Measurements from ENCODE around the gene PARD3B.

PARD3B gene

DNA sequence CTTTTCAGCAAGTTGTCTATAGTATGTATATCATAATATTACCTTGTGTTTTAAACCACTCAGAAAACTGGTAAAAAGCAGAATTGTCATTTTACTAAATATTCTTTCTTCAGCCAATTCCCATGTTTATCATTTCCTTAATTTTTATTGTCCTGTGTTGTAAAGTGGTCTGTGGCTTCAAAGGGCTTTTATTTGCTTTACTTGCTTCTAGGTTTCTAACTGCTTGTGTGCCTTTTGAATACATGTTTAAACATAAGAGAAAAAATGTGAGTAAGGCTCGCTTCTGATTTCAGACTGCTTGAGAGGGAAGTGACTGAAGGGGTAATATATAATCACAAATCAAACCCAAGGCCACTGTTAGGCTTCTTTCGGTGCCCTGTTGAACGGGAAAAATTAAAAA, 729.5 kb downstream of the PARD3B start:
- no peaks in the 10 kb centered on the region for H3K79me2 ChIP-seq (ENCODE audit: insufficient read depth, low read length)
- no peaks in the 10 kb centered on the region for H3K9me2 ChIP-seq (replicated peaks; ENCODE audit: insufficient read depth, low read length)
- no peaks in the 10 kb centered on the region for H3K36me3 ChIP-seq (ENCODE audit: low read length)
- H3F3A ChIP-seq (ENCODE audit: insufficient read depth), result no peaks in the 10 kb centered on the region
- TF ChIP-seq, protein P1, sequence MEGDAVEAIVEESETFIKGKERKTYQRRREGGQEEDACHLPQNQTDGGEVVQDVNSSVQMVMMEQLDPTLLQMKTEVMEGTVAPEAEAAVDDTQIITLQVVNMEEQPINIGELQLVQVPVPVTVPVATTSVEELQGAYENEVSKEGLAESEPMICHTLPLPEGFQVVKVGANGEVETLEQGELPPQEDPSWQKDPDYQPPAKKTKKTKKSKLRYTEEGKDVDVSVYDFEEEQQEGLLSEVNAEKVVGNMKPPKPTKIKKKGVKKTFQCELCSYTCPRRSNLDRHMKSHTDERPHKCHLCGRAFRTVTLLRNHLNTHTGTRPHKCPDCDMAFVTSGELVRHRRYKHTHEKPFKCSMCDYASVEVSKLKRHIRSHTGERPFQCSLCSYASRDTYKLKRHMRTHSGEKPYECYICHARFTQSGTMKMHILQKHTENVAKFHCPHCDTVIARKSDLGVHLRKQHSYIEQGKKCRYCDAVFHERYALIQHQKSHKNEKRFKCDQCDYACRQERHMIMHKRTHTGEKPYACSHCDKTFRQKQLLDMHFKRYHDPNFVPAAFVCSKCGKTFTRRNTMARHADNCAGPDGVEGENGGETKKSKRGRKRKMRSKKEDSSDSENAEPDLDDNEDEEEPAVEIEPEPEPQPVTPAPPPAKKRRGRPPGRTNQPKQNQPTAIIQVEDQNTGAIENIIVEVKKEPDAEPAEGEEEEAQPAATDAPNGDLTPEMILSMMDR (IDR thresholded peaks at IDR 0.05; ENCODE audit: insufficient read depth, low read length, poor library complexity, severe bottlenecking), result no peak
- no peak for TF ChIP-seq EZH2phosphoT487 (conservative IDR thresholded peaks at IDR 0.05; ENCODE audit: low read length)
- no peaks in the 10 kb centered on the region for H3K9me3 ChIP-seq (ENCODE audit: insufficient read depth, low read length)
- H3K9ac ChIP-seq (ENCODE audit: low read length), result no peak overlapping the region
- no peak overlapping the region for H3K27ac ChIP-seq (ENCODE audit: low read depth, low read length)
- no peak overlapping the region for H3K4me3 ChIP-seq (ENCODE audit: insufficient read depth, low read length, poor library complexity, severe bottlenecking)
- H3K27me3 ChIP-seq (ENCODE audit: low read length), result no peaks in the 10 kb centered on the region
- H2AFZ ChIP-seq (ENCODE audit: low read depth, low read length, severe bottlenecking), result no peak overlapping the region
- H3K4me2 ChIP-seq (ENCODE audit: low read depth, low read length, poor library complexity, severe bottlenecking), result no peak overlapping the region
- no peaks in the 10 kb centered on the region for H4K20me1 ChIP-seq (ENCODE audit: low read depth, low read length)

GRCh38 chr2:205276116-205276777, 731.0 kb downstream of the PARD3B start:
- no peaks in the 10 kb centered on the region for H3F3A ChIP-seq (ENCODE audit: insufficient read depth)
- H3K79me2 ChIP-seq (ENCODE audit: insufficient read depth, low read length), result no peaks in the 10 kb centered on the region
- H4K20me1 ChIP-seq (ENCODE audit: low read depth, low read length), result no peaks in the 10 kb centered on the region
- no peak overlapping the region for H3K9ac ChIP-seq (ENCODE audit: low read length)
- H3K9me3 ChIP-seq (ENCODE audit: insufficient read depth, low read length), result no peaks in the 10 kb centered on the region
- no peak overlapping the region for H3K4me3 ChIP-seq (ENCODE audit: insufficient read depth, low read length, poor library complexity, severe bottlenecking)
- H3K27me3 ChIP-seq (ENCODE audit: low read length), result no peaks in the 10 kb centered on the region
- TF ChIP-seq, protein P1 (IDR thresholded peaks at IDR 0.05; ENCODE audit: insufficient read depth, low read length, poor library complexity, severe bottlenecking), result no peak
- TF ChIP-seq EZH2phosphoT487 (conservative IDR thresholded peaks at IDR 0.05; ENCODE audit: low read length), result no peak
- H3K9me2 ChIP-seq (replicated peaks; ENCODE audit: insufficient read depth, low read length), result no peaks in the 10 kb centered on the region
- no peak overlapping the region for H2AFZ ChIP-seq (ENCODE audit: low read depth, low read length, severe bottlenecking)
- H3K4me2 ChIP-seq (ENCODE audit: low read depth, low read length, poor library complexity, severe bottlenecking), result no peak overlapping the region
- H3K36me3 ChIP-seq (ENCODE audit: low read length), result no peaks in the 10 kb centered on the region
- H3K27ac ChIP-seq (ENCODE audit: low read depth, low read length), result no peak overlapping the region

GRCh38 chr2:205280596-205281236, 735.4 kb downstream of the PARD3B start:
- H3K4me3 ChIP-seq (ENCODE audit: insufficient read depth, low read length, poor library complexity, severe bottlenecking), result no peak overlapping the region
- H3K27ac ChIP-seq (ENCODE audit: low read depth, low read length), result no peak overlapping the region
- H3K9ac ChIP-seq (ENCODE audit: low read length), result no peak overlapping the region
- H3K27me3 ChIP-seq (ENCODE audit: low read length), result no peaks in the 10 kb centered on the region
- H3K79me2 ChIP-seq (ENCODE audit: insufficient read depth, low read length), result no peaks in the 10 kb centered on the region
- no peak overlapping the region for H3K4me2 ChIP-seq (ENCODE audit: low read depth, low read length, poor library complexity, severe bottlenecking)
- H2AFZ ChIP-seq (ENCODE audit: low read depth, low read length, severe bottlenecking), result no peak overlapping the region
- no peak for TF ChIP-seq EZH2phosphoT487 (conservative IDR thresholded peaks at IDR 0.05; ENCODE audit: low read length)
- H4K20me1 ChIP-seq (ENCODE audit: low read depth, low read length), result no peaks in the 10 kb centered on the region
- H3K9me3 ChIP-seq (ENCODE audit: insufficient read depth, low read length), result no peaks in the 10 kb centered on the region
- H3F3A ChIP-seq (ENCODE audit: insufficient read depth), result no peaks in the 10 kb centered on the region
- no peaks in the 10 kb centered on the region for H3K9me2 ChIP-seq (replicated peaks; ENCODE audit: insufficient read depth, low read length)
- no peaks in the 10 kb centered on the region for H3K36me3 ChIP-seq (ENCODE audit: low read length)

DNA sequence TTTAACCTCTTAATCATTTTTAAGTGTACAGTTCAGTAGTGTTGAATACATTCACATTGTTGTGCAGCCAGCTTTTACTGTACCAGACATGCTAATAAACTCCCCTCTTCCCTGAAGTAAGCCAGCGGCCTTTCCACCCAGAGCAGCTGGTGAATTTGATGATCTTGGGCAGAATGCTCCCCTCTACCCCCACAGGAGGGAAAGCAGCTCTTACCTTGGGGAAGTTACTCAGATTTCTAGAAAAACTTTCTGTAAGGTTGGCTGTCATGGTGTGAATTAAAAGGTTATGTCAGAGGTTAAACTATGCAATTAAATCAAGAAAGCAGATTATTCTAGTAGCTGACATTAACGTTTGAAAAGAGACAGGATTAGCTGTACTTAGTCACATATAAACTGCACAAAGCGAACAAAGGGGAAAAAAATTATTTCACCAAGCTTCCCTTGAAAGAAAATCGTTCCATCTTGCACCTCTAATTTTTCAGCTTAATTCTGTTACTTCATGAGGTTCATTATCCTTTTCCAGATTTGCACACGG, 738.5 kb downstream of the PARD3B start:
- Histone ChIP-seq H3K79me2 (ENCODE audit: insufficient read depth, low read length) (no peaks in the 10 kb centered on the region), H3F3A (ENCODE audit: insufficient read depth) (no peaks in the 10 kb centered on the region), H3K27me3 (ENCODE audit: low read length) (no peaks in the 10 kb centered on the region), H2AFZ (ENCODE audit: low read depth, low read length, severe bottlenecking) (no peak overlapping the region), H3K9me3 (ENCODE audit: insufficient read depth, low read length) (no peaks in the 10 kb centered on the region), H3K9ac (ENCODE audit: low read length) (no peak overlapping the region), H3K36me3 (ENCODE audit: low read length) (no peaks in the 10 kb centered on the region), H3K27ac (ENCODE audit: low read depth, low read length) (no peak overlapping the region), H3K4me2 (ENCODE audit: low read depth, low read length, poor library complexity, severe bottlenecking) (no peak overlapping the region), H4K20me1 (ENCODE audit: low read depth, low read length) (no peaks in the 10 kb centered on the region), H3K4me3 (ENCODE audit: insufficient read depth, low read length, poor library complexity, severe bottlenecking) (no peak overlapping the region), H3K9me2 (replicated peaks; ENCODE audit: insufficient read depth, low read length) (no peaks in the 10 kb centered on the region)
- TF ChIP-seq, protein P1 (IDR thresholded peaks at IDR 0.05; ENCODE audit: insufficient read depth, low read length, poor library complexity, severe bottlenecking), result no peak
- TF ChIP-seq EZH2phosphoT487 (conservative IDR thresholded peaks at IDR 0.05; ENCODE audit: low read length), result no peak

Data from SU-DHL-6 (cell line).